ENCODE measurements around the gene FRA10AC1.

FRA10AC1 gene

GRCh38 chr10:93702210-93703001 lies at the start of gene FRA10AC1:
FRA10AC1 (minus strand) TSS chr10:93702592; CDS start chr10:93700106, 2,486 bp downstream.
- DNase-seq: peak; percentile 92

GRCh38 chr10:93751832-93752231 lies 49.4 kb upstream of the FRA10AC1 start:
- no peak for DNase-seq

GRCh38 chr10:93751124-93751523 lies 48.7 kb upstream of the FRA10AC1 start:
- no peak for DNase-seq

- DNase-seq: no peak
Measured at GRCh38 chr10:93749218-93749799, 46.9 kb upstream of the FRA10AC1 start.

GRCh38 chr10:93746844-93747284 lies 44.5 kb upstream of the FRA10AC1 start:
- no peak for DNase-seq

- DNase-seq: no peak
Measured at GRCh38 chr10:93745408-93746065, 43.1 kb upstream of the FRA10AC1 start.

- no peak for DNase-seq
Measured at GRCh38 chr10:93742633-93743349, 40.4 kb upstream of the FRA10AC1 start.

GRCh38 chr10:93741367-93741766 lies 39.0 kb upstream of the FRA10AC1 start:
- no peak for DNase-seq

- no peak for DNase-seq
Measured at GRCh38 chr10:93726024-93726423, 23.6 kb upstream of the FRA10AC1 start.

GRCh38 chr10:93723153-93723552 lies 20.8 kb upstream of the FRA10AC1 start:
- no peak for DNase-seq

GRCh38 chr10:93722550-93722949 lies 20.2 kb upstream of the FRA10AC1 start:
- no peak for DNase-seq

- DNase-seq: no peak
Measured at GRCh38 chr10:93719901-93720300, 17.5 kb upstream of the FRA10AC1 start.

- DNase-seq: no peak
Measured at GRCh38 chr10:93718937-93719725, 16.7 kb upstream of the FRA10AC1 start.

- no peak for DNase-seq
Measured at GRCh38 chr10:93716766-93717165, 14.4 kb upstream of the FRA10AC1 start.

GRCh38 chr10:93715345-93715744 lies 13.0 kb upstream of the FRA10AC1 start:
- DNase-seq: no peak

GRCh38 chr10:93712593-93712992 lies 10.2 kb upstream of the FRA10AC1 start:
- DNase-seq: no peak

- no peak for DNase-seq
Measured at GRCh38 chr10:93711891-93712290, 9.5 kb upstream of the FRA10AC1 start.

GRCh38 chr10:93710333-93710909 lies 8.0 kb upstream of the FRA10AC1 start:
- no peak for DNase-seq

- no peak for DNase-seq
Measured at GRCh38 chr10:93707623-93708022, 5.2 kb upstream of the FRA10AC1 start.

- DNase-seq: no peak
Measured at GRCh38 chr10:93704451-93704850, 2.1 kb upstream of the FRA10AC1 start.

- DNase-seq: no peak
Measured at GRCh38 chr10:93703841-93704240, 1.4 kb upstream of the FRA10AC1 start.

GRCh38 chr10:93703066-93703465 lies 674 bp upstream of the FRA10AC1 start:
- no peak for DNase-seq
